ENCODE data around the gene RASL10A. TPM values are rescaled to one million over a fixed set of nuclear protein-coding genes. Genes with fewer than 3 reads are reported as not detected.
A peak's percentile ranks its signal among the peaks of the same experiment; 100 is the strongest.

The RASL10A gene
- total and polyA plus RNA-seq, 9 of the 15 experiments (the other 6 are each of a cell fraction or from before 2014, with no cell fraction given) = 0.17 to 1.2 (median 0.45) TPM; not detected in 3

DNA sequence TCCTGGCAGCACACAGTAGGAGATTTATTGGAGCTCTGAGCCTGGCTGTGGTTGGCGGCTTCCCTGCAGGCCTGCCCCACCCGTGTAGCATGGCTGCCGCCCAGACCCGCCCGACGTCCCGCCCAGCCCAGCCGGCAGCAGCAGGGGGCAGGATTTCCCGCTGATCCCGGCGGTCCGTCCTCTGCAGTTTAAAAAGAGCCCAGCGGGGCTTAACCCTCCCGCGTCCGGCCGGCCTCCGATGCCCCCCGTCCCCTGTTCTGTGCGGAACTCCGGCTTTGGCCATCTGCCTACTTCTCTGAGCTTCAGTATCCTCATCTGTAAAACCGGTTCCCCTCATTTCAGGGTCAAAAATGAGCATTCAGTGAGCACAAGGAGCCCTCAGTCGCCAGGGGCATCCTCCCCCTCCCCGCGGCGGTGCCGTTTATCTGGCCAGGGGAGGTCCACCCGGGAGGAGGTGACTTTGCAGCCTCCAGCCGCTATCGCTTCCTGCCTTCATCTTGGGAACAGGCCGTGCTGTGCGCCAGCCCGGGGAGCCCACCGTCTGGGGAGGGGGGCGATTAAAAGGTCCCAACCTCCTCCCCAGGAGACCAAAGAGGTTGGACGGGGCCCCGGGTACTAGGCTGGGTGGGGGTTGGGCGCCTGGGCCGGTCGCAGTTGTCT, 9.2 kb downstream of the RASL10A start, which contains the start of gene GAS2L1:
TSS of gene GAS2L1 (plus strand) at position 476 of the 660 bp plus-strand sequence. CDS start 1,456 bp downstream, outside the sequence.
- Histone ChIP-seq H3K9me3 (replicated peaks; ENCODE audit: control insufficient read depth, insufficient read depth, low read depth, low read length) (no peaks in the 10 kb centered on the region), H2AFZ (ENCODE audit: low read depth, low read length) (peak within 1 kb of the TSS; percentile 98), H3K9me1 (ENCODE audit: control insufficient read depth, insufficient read depth, low read length) (no peaks in the 10 kb centered on the region), H3K4me3 (peak within 1 kb of the TSS; percentile 81), H3K4me2 (ENCODE audit: insufficient read depth, low read length) (peak within 1 kb of the TSS; percentile 81), H4K20me1 (replicated peaks; ENCODE audit: control insufficient read depth, insufficient read depth, low read length) (no peaks in the 10 kb centered on the region), H3K36me3 (ENCODE audit: control insufficient read depth, insufficient read depth, low read length) (peaks cover 7% of the 10 kb centered on the region; the same call in 1 of the 3 replicates), H3K79me2 (ENCODE audit: control insufficient read depth, insufficient read depth, low read length) (peaks cover 18% of the 10 kb centered on the region), H3K9ac (ENCODE audit: insufficient read depth in 1 of 2, low read depth in 2 of 2, low read length in 2 of 2) (peak within 1 kb of the TSS; percentile 77 to 95), H3K4me1 (replicated peaks in 1 of 2; ENCODE audit: control insufficient read depth in 2 of 2, insufficient read depth in 2 of 2, low read length in 2 of 2) (peaks cover 21 to 91% of the 10 kb centered on the region in 2 experiments), H3K27ac (ENCODE audit: extremely low read depth, low read depth, low read length) (peak within 1 kb of the TSS; percentile 94), H3K27me3 (ENCODE audit: control insufficient read depth in 2 of 2, insufficient read depth in 2 of 2, low read length in 2 of 2) (no peaks in the 10 kb centered on the region)
- DNase-seq (ENCODE audit: extremely low read depth in 1 of 4, low spot score in 3 of 4) (peak; percentile 71 to 87 (median 78)), ATAC-seq (peak; percentile 83), FAIRE-seq (peak; percentile 72)
- CTCF ChIA-PET (ENCODE audit: low intra/inter-chr PET ratio) = no interaction called here
- POLR2A ChIA-PET = interaction anchor here (0.6 to 1.2 kb wide), 8 partner anchors 9 to 754 kb away, joined by 3 to 4 read pairs (median 4); no protein-coding TSS in a partner anchor
- BruUV-seq (replicated peaks) = no TSS peak
- intact Hi-C loops (cut with micrococcal nuclease) = no loop called here
- WGBS (ENCODE audit: insufficient coverage, low coverage, missing lambda C conversion rate) = 1% methylated on average over 14 of the region's 40 CpGs
- in situ Hi-C loops (cut with MboI) = no loop called here
- TF ChIP-seq CBX1 (IDR thresholded peaks at IDR 0.05; ENCODE audit: low read depth) (no peak; the same call in 1 of the 2 replicates), RBM25 (IDR thresholded peaks at IDR 0.05; ENCODE audit: low read depth, low read length, severe bottlenecking) (no peak), BRD9 (IDR thresholded peaks at IDR 0.05; ENCODE audit: low read depth, partially characterized antibody) (peak; percentile 41), GATAD2A (IDR thresholded peaks at IDR 0.05) (no peak), GTF2B (IDR thresholded peaks at IDR 0.05; ENCODE audit: extremely low read depth, insufficient read length) (no peak), NFE2 (IDR thresholded peaks at IDR 0.05; ENCODE audit: low read depth) (0 out of 2 replicates have a peak, but pooled peaks have one; percentile 47), ZNF408 (CRISPR knock-in tag; IDR thresholded peaks at IDR 0.05; ENCODE audit: low read depth) (no peak), KLF6 (CRISPR knock-in tag; IDR thresholded peaks at IDR 0.05; ENCODE audit: borderline replicate concordance) (no peak), ZNF143 (CRISPR knock-in tag; IDR thresholded peaks at IDR 0.05) (no peak), RBM39 (optimal IDR thresholded peaks at IDR 0.05; ENCODE audit: low read depth, low read length) (no peak), POLR2H (tag; IDR thresholded peaks at IDR 0.05; ENCODE audit: low read depth) (no peak), LEF1 (IDR thresholded peaks at IDR 0.05) (peak; percentile 35; the same call in 1 of the 2 replicates), PRDM10 (IDR thresholded peaks at IDR 0.05; ENCODE audit: partially characterized antibody) (peak; percentile 85), ZNF140 (CRISPR knock-in tag; IDR thresholded peaks at IDR 0.05) (no peak), ZNF3 (CRISPR knock-in tag; IDR thresholded peaks at IDR 0.05) (no peak), SLC30A9 (CRISPR knock-in tag; IDR thresholded peaks at IDR 0.05) (no peak)
- TF ChIP-seq, protein P1, sequence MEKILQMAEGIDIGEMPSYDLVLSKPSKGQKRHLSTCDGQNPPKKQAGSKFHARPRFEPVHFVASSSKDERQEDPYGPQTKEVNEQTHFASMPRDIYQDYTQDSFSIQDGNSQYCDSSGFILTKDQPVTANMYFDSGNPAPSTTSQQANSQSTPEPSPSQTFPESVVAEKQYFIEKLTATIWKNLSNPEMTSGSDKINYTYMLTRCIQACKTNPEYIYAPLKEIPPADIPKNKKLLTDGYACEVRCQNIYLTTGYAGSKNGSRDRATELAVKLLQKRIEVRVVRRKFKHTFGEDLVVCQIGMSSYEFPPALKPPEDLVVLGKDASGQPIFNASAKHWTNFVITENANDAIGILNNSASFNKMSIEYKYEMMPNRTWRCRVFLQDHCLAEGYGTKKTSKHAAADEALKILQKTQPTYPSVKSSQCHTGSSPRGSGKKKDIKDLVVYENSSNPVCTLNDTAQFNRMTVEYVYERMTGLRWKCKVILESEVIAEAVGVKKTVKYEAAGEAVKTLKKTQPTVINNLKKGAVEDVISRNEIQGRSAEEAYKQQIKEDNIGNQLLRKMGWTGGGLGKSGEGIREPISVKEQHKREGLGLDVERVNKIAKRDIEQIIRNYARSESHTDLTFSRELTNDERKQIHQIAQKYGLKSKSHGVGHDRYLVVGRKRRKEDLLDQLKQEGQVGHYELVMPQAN (IDR thresholded peaks at IDR 0.05; ENCODE audit: borderline replicate concordance) = peak; percentile 45; the same call in 1 of the 2 replicates

Measured in K562 (cell line).